WTC11 (cell line): Measurements from ENCODE around the gene RUBCN. TPM values are rescaled to one million over a fixed set of nuclear protein-coding genes. Genes with fewer than 3 reads are reported as not detected.

ENCODE experiments used
- ATAC-seq: fragments of 200-7000 bp; cut with Tn5 transposase; 2 replicates; pipeline ENCODE4 v1.10.0; 2021; ENCODE audit warnings: mild to moderate bottlenecking, moderate library complexity
- CTCF ChIA-PET: fragments of 300-600 bp; sonication (Branson Sonifier 250); formaldehyde crosslinking; loops from one replicate; lab custom pipeline; 2021; ENCODE audit warnings: antibody characterized with exemption; lab: Charles Lee
- POLR2A ChIA-PET: fragments of 350-600 bp; sonication (Branson Sonifier 250); formaldehyde crosslinking; loops from one replicate; lab custom pipeline; 2021; ENCODE audit warnings: antibody characterized with exemption; lab: Charles Lee
- DNase-seq: peaks from one replicate; pipeline ENCODE4 v3.0.0; 2021; ENCODE audit warnings: low spot score
- H3K27ac Mint-ChIP-seq: 2 replicates; pipeline ENCODE4 v1.8.0; 2021; ENCODE audit warnings: mixed read lengths
- H3K27me3 Mint-ChIP-seq: 2 replicates; pipeline ENCODE4 v1.8.0; 2021; ENCODE audit warnings: low read depth, mild to moderate bottlenecking, moderate library complexity, mixed read lengths
- H3K36me3 Mint-ChIP-seq: 2 replicates; pipeline ENCODE4 v1.8.0; 2021; ENCODE audit warnings: mixed read lengths
- H3K4me1 Mint-ChIP-seq: 2 replicates; pipeline ENCODE4 v1.8.0; 2022; ENCODE audit warnings: mixed read lengths
- H3K4me3 Mint-ChIP-seq: 2 replicates; pipeline ENCODE4 v1.8.0; 2021; ENCODE audit warnings: mild to moderate bottlenecking, moderate library complexity, mixed read lengths
- H3K9me3 Mint-ChIP-seq: 2 replicates; pipeline ENCODE4 v1.8.0; 2021; ENCODE audit warnings: mixed read lengths
- ARID4B ChIP-seq: sonication (generic); formaldehyde crosslinking; IDR thresholded peaks from 2 replicates; pipeline ENCODE4 v1.8.0; 2023; ENCODE audit warnings: missing genetic modification reagents, mild to moderate bottlenecking, borderline replicate concordance
- ATF6 ChIP-seq: sonication (generic); formaldehyde crosslinking; IDR thresholded peaks from 2 replicates; pipeline ENCODE4 v1.8.1; 2023; ENCODE audit warnings: mild to moderate bottlenecking, missing genetic modification reagents
- E2F1 ChIP-seq: sonication (generic); formaldehyde crosslinking; IDR thresholded peaks from 2 replicates; pipeline ENCODE4 v1.8.0; 2022; ENCODE audit warnings: mild to moderate bottlenecking, missing genetic modification reagents
- FOXK1 ChIP-seq: sonication (generic); formaldehyde crosslinking; IDR thresholded peaks from 2 replicates; pipeline ENCODE4 v1.8.0; 2022; ENCODE audit warnings: mild to moderate bottlenecking, moderate library complexity, missing genetic modification reagents
- FOXP4 ChIP-seq: sonication (generic); formaldehyde crosslinking; IDR thresholded peaks from 2 replicates; pipeline ENCODE4 v1.8.0; 2022; ENCODE audit warnings: mild to moderate bottlenecking, missing genetic modification reagents
- GRHL2 ChIP-seq: fragments of 250-450 bp; sonication (Bioruptor Pico); IDR thresholded peaks from 2 replicates; pipeline ENCODE4 v1.8.0; 2022; ENCODE audit warnings: mild to moderate bottlenecking, moderate library complexity; ENCODE audit not compliant: insufficient replicate concordance, severe bottlenecking
- HMGA2 ChIP-seq: fragments of 250-450 bp; sonication (Bioruptor Pico); IDR thresholded peaks from 2 replicates; pipeline ENCODE4 v1.4.0; 2021; ENCODE audit warnings: mild to moderate bottlenecking, moderate library complexity
- KAT7 ChIP-seq: sonication (generic); formaldehyde crosslinking; IDR thresholded peaks from 2 replicates; pipeline ENCODE4 v1.8.1; 2023; ENCODE audit warnings: missing genetic modification reagents, mild to moderate bottlenecking, borderline replicate concordance
- NFE2L1 ChIP-seq: sonication (generic); formaldehyde crosslinking; IDR thresholded peaks from 2 replicates; pipeline ENCODE4 v1.8.1; 2023; ENCODE audit warnings: missing genetic modification reagents
- NR1H2 ChIP-seq: sonication (generic); formaldehyde crosslinking; IDR thresholded peaks from 2 replicates; pipeline ENCODE4 v1.9.0; 2021; ENCODE audit warnings: mild to moderate bottlenecking, moderate library complexity, missing genetic modification reagents
- NR3C1 ChIP-seq: sonication (generic); formaldehyde crosslinking; conservative IDR thresholded peaks from 2 replicates; pipeline ENCODE4 v1.8.1; 2023; ENCODE audit warnings: low read depth, mild to moderate bottlenecking, missing genetic modification reagents
- OVOL2 ChIP-seq: fragments of 250-450 bp; sonication (Bioruptor Pico); IDR thresholded peaks from 2 replicates; pipeline ENCODE4 v1.9.0; 2021; ENCODE audit warnings: mild to moderate bottlenecking, borderline replicate concordance
- ZNF317 ChIP-seq: sonication (generic); formaldehyde crosslinking; IDR thresholded peaks from 2 replicates; pipeline ENCODE4 v1.8.1; 2023; ENCODE audit warnings: low read depth, mild to moderate bottlenecking, moderate library complexity, missing genetic modification reagents, borderline replicate concordance
- ZNF396 ChIP-seq: fragments of 250-450 bp; sonication (Bioruptor Pico); IDR thresholded peaks from 2 replicates; pipeline ENCODE4 v1.8.0; 2021; ENCODE audit warnings: mild to moderate bottlenecking, moderate library complexity, borderline replicate concordance
- ZNF416 ChIP-seq: fragments of 250-450 bp; sonication (Bioruptor Pico); IDR thresholded peaks from 2 replicates; pipeline ENCODE4 v1.9.0; 2021; ENCODE audit warnings: mild to moderate bottlenecking, inconsistent platforms
- ZNF423 ChIP-seq: fragments of 250-450 bp; sonication (Bioruptor Pico); IDR thresholded peaks from 2 replicates; pipeline ENCODE4 v2.1.2; 2022; ENCODE audit warnings: mild to moderate bottlenecking, moderate library complexity
- ZNF512 ChIP-seq: sonication (generic); formaldehyde crosslinking; IDR thresholded peaks from 2 replicates; pipeline ENCODE4 v1.8.1; 2022; ENCODE audit warnings: missing genetic modification reagents, borderline replicate concordance
- total RNA-seq: library from RNA; stranded (reverse); gene quantifications from 3 replicates; pipeline ENCODE4 v1.2.3, GENCODE V29; 2021

Gene RUBCN
- total RNA-seq, 1 experiment from 2014 or later, result 22.9 TPM

- ChIA-PET CTCF (no interaction called here), POLR2A (no interaction called here)
- Mint-ChIP-seq H3K4me1 (peaks cover 14% of the 10 kb centered on the region), H3K27ac (no peak overlapping the region), H3K27me3 (no peaks in the 10 kb centered on the region), H3K36me3 (no peaks in the 10 kb centered on the region), H3K9me3 (0 out of 2 replicates have a peak, but pooled peaks cover 6% of the 10 kb centered on the region), H3K4me3 (no peak overlapping the region)
- no peak for DNase-seq
- ATAC-seq, result no peak; the same call in 1 of the 2 replicates
- TF ChIP-seq FOXP4 (CRISPR knock-in tag) (no peak), ATF6 (CRISPR knock-in tag) (no peak), NFE2L1 (CRISPR knock-in tag) (no peak), OVOL2 (no peak), NR3C1 (CRISPR knock-in tag) (no peak), NR1H2 (CRISPR knock-in tag) (no peak), ZNF396 (CRISPR knock-in tag) (no peak), KAT7 (CRISPR knock-in tag) (no peak), E2F1 (CRISPR knock-in tag) (no peak), HMGA2 (no peak), FOXK1 (CRISPR knock-in tag) (no peak), ARID4B (CRISPR knock-in tag) (no peak), ZNF423 (CRISPR knock-in tag) (no peak)
Observed at GRCh38 chr3:197742787-197743186, 6.1 kb upstream of the RUBCN start.

- TF ChIP-seq ZNF416 (CRISPR knock-in tag), result no peak
- no peak for TF ChIP-seq ZNF317 (CRISPR knock-in tag)
- no peak for TF ChIP-seq ZNF512
- TF ChIP-seq GRHL2 (CRISPR knock-in tag), result no peak
- no peaks in the 10 kb centered on the region for H3K27me3 Mint-ChIP-seq
- H3K36me3 Mint-ChIP-seq, result no peaks in the 10 kb centered on the region
- POLR2A ChIA-PET, result interaction anchor here (0.7 kb wide), 1 partner anchor 11 kb away, joined by 3 read pairs; no protein-coding TSS in a partner anchor
- peaks cover 22% of the 10 kb centered on the region for H3K4me1 Mint-ChIP-seq
- CTCF ChIA-PET, result no interaction called here
- peak overlapping the region; percentile 95 for H3K4me3 Mint-ChIP-seq
- no peak for ATAC-seq
- H3K27ac Mint-ChIP-seq, result peak overlapping the region; percentile 80; the same call in 1 of the 2 replicates
- DNase-seq, result no peak
- H3K9me3 Mint-ChIP-seq, result no peaks in the 10 kb centered on the region
Observed at GRCh38 chr3:197737749-197738462, 1.2 kb upstream of the RUBCN start.
